NCI-H1092 treated with DMSO at 0.1 percent for 48 hours (cell line): ENCODE data around the gene SPATA31E1.
"Not testable (repeated sequence)": the region's sequence is repeated elsewhere in the genome, so short reads cannot be mapped to it uniquely, and the experiment has no call there.

ENCODE experiments used
- DNase-seq: peaks from one replicate; lab custom pipeline; 2025; lab: John Stamatoyannopoulos, UW

SPATA31E1 gene

GRCh38 chr9:87882627-87883026, at the start of gene SPATA31E1:
Gene SPATA31E1, plus strand, starts transcription at chr9:87882877. Its CDS starts 15 bp downstream, at chr9:87882892.
- DNase-seq, result no peak

DNA sequence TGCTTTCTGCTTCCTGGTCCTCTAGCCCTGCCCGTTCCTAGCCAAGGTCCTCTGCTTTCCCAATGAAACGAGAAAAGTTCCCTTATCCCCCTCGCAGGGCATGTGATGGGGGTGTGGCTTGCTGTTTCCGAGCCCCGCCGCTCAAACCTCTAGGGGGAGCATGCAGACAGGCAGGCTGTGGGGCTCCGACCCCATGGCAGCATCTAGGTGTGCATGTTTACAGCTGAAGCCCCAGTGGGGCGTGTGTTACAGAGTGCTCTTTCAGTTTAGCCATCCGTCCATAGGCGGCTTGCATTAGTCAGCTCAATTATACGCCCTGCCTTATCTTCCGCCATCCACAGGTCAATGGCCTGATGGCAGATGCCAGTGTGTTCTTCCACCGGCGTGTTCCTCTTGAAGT, 48.3 kb upstream of the SPATA31E1 start:
- peak; percentile 3 for DNase-seq

GRCh38 chr9:87836536-87836935, 46.1 kb upstream of the SPATA31E1 start:
- DNase-seq, result no peak

GRCh38 chr9:87836951-87837705, 45.5 kb upstream of the SPATA31E1 start:
- DNase-seq, result no peak

DNA sequence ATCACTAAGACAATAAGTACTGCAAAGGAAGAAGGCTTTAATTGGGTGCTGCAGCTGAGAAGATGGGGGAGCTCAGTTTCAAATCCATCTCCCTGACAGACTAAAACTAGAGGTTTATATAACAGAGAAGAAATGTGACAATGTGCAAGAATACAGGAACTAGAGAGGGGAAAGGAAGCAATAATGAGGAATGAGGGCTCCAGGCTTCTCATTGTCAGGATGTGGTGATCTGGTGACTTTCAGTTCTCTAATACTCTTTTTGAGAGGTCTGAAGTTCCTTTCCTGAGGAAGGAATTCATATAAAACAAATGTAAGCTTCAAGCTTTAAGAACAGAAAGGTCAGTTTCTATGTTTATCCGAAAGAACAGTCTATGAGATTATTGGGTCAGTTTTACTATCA, 42.5 kb upstream of the SPATA31E1 start:
- DNase-seq, result no peak

DNA sequence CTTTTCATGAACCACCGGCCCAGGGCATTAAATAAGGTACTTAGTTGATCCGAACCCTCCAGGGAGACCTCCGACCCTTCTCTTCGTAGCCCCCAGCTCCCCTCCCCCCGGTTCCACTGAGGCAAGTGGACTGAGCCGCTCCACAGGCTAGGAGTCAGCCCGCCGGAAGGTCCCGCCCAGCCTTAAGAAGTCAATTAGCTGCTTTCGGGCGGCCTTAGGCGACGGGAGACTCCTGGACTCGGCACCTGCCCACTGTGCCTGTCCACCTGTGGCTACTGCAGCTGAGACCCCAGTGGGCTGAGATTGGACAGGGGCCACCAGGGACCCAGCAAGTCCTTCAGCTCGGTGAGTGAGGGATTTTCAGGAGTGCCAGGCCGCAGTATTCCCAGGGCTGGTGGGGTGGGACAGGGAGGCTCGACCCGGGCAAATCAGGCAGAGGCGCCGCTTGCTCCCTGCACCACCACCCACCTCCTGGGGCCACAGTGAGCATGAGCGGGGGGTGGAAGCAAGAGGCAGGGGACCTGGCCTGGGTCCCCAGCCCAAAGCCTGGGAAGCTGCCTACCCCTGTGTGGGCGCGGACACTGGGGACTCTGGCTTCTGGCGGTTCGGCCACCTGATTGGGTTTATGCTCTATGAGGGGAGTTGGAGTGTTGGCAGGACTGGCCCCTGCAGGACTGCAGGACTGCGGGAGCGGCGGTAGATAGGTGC, 39.6 kb upstream of the SPATA31E1 start:
- no peak for DNase-seq

- no peak for DNase-seq
Observed at GRCh38 chr9:87844506-87844905, 38.2 kb upstream of the SPATA31E1 start.

- DNase-seq, result peak; percentile 38
Observed at GRCh38 chr9:87847817-87848216, 34.9 kb upstream of the SPATA31E1 start.

DNA sequence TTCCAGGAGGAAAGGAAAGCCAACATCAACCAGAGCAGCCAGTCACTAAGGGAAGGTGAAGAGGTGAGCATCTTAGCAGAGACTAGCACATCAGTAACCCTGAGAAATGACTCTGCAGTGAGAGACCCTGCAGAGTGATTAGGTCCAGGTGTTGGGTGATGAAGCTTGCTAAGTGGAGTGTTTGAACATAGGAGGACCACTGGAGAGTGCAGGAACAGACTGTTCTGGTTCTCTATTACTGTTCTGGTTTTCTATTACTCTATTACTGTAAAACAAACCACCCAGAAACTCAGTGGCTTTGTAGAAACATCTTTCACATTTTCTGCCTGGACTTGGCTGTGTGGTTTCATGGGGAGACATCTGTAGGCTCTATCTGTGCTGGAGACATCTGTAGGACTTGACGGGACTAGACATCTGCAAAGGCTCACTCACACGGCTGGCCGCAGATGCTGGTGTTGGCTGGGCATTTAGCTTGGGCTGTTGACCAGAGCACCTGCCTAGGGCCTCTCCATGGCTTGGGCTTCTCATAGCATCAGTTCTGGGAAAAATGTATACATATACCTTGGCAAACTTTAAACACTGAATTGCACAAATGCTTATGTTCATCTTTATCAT, 33.4 kb upstream of the SPATA31E1 start:
- no peak for DNase-seq

DNA sequence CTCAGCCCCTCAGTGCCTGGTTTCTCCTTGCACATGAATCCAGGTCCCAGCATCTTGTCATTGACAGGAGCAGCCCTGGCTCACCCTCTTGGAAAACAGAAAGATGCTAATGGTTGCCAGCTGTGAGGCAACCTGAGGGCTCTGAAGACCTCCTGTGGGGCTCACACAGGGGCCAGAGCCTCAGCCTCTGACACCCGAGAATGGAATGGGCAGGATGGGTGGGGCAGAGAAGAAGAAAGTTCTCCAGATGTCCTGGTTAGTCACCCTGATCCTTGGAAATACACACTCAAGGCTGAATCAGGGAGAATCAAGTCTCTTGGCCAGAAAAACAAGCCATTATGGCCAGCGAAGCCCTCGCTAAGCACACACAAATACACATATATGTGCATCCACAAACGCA, 32.3 kb upstream of the SPATA31E1 start:
- DNase-seq, result no peak

DNA sequence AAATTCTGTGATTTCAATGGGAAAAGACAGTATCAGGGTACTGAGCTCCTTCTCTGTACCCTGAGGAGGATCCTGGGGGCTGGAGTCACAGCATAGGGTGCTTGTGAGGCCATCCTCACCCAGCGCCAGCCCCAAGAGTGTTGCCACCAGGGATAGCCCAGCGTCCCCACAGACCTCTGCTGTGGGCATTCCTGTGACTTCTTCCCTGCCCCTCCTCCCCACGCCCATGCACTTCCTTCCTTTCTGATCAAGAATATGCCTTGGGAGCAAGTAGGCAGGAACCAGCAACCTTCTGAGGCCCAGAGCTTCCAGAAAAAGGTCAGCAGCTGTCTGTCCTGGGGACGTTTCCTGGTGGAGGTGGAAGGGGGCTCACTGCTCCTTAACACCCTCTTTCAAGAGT, 31.5 kb upstream of the SPATA31E1 start:
- not testable (repeated sequence) for DNase-seq

GRCh38 chr9:87853302-87853701, 29.4 kb upstream of the SPATA31E1 start:
- no peak for DNase-seq

- peak; percentile 6 for DNase-seq
Observed at GRCh38 chr9:87853876-87854579, 28.6 kb upstream of the SPATA31E1 start.

GRCh38 chr9:87854580-87854955, 28.1 kb upstream of the SPATA31E1 start:
- DNase-seq, result peak; percentile 9

DNA sequence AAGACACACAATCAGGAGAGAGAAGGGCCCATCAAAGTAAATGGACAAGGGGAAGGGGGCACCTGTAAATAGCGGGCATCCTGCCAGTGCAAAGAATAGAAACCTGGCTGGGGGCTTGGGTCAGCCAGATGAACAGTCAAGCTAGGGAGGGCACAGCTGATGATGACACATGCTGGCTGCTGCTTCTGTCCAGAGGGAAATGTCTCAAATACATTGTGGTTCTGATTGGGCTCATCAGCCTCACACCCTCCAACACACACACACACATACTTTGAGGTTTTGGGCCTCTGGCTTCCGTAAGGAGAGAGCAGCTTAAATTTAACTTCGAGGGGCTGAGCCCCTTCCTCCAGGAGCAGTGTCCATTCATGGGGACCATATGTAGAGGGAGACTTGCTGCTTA, 27.6 kb upstream of the SPATA31E1 start:
- no peak for DNase-seq

DNA sequence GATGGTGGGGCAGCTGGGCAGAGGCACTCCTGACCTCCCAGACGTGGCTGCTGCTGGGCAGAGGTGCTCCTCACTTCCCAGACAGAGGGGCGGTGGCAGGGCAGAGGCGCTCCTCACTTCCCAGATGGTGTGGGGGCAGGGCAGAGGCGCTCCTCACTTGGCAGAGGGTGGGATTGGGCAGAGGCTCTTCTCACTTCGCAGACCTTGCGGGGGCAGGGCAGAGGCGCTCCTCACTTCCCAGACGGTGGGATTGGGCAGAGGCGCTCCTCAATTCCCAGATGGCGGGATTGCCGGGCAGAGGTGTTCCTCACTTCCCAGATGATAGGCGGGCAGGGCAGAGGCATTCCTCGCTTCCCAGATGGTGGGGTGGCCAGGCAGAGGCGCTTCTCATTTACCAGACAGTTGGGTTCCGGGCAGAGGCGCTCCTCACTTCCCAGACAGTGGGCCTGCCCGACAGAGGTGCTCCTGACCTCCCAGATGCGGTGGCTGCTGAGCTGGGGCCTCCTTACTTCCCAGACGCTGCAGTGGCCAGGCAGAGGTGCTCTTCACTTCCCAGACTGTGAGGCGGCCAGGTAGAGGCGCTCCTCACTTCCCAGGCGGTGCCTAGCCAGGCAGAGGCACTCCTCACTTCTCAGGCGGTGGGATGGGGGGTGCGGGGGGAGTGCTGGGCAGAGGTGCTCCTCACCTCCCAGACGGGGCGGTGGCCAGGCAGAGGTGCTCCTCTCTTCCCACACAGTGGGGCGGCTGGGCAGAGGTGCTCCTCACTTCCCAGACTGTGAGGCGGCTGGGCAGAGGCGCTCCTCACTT, 25.3 kb upstream of the SPATA31E1 start:
- DNase-seq, result no peak

GRCh38 chr9:87857948-87858335, 24.7 kb upstream of the SPATA31E1 start:
- no peak for DNase-seq

GRCh38 chr9:87859137-87859536, 23.5 kb upstream of the SPATA31E1 start:
- DNase-seq, result no peak

DNA sequence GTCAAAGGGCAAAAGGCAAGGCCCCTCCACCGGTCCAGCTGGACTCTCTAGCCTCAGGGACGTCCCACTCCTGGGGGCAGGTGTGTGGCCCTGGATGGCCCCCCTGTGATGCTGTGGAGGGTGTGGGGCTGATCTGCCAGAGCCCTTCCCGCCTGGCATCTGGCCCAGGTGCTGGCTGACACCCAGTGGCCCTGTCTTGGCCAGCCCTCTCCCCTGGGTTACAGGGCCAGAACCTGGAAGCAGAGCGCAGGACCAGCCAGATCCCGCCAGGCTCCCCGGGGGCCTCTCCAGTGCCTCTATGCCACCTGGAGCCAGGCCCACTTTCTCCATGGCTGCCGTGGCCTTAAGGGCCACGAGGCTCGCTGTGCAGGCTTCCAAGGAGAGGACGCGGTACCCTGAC, 22.9 kb upstream of the SPATA31E1 start:
- DNase-seq, result no peak

GRCh38 chr9:87861332-87861731, 21.3 kb upstream of the SPATA31E1 start:
- no peak for DNase-seq

- no peak for DNase-seq
Observed at GRCh38 chr9:87862536-87863268, 20.0 kb upstream of the SPATA31E1 start.
